Stimulated activated CD8-positive, alpha-beta memory T cell treated with anti-CD3 and anti-CD28 coated beads, Interleukin-15, amount 100 ng/mL, for 4 hours (primary cell): Measurements from ENCODE around the gene HNRNPU.

ENCODE experiments used
- DNase-seq, 2 donors: peaks; one replicate each; pipeline ENCODE4 v3.0.0-alpha.2; 2020; ENCODE audit warnings: low read depth in 2 of 2

The HNRNPU gene

DNA sequence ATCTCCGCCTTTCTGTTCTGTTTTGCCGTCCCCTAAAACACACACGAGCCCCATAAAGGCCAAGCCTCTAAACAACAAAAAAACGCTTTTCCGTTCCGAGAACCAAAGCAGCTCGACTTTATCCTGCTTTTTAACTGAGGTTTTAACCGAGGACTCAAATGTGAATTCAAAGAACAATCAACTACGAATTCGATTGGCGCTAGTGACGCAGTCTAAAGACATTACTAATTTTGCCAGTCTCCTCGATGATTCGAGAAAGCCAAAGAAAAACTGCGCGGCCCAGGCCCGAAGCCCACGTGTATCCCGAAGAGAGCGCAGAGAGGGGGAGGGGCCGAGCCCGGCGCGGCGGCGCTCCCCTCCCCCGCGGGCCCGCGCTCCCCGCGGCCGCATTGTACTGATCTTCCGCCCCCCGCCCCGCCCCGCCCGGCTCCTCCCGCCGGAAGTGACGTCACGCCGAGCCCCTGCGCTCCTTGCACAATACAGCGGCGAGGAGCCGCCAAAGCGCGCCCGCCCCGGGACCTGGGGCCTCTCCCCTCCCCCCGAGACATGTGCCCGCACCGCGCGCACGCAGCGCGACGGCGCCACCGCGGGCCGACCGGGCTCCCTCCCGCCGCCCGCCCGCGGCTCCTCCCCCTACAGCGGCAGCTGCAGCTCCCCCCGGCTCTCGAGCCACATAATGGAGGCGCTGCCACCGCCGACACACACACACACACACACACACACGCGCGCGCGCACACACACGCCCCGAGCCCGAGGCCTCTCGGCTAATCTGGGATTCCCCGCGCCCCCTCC, 1.4 kb downstream of the HNRNPU start:
- DNase-seq: peak; percentile 95 to 96

DNA sequence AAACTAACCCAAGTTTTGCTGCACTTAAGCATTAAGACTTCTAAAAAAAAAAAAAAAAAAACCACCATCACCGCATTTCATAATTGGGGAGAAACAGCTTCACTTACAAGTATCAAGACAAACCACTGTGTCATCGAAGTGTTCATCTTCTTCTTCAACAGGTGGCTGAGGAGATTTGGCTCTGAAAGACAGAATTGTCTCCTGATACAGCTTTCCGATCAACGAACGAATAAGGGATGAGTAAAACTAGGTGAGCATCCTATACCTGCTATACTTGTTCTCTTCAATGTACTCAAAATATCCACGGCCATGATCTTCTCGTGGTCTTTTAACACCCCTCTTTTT, 2.0 kb downstream of the HNRNPU start:
- DNase-seq: no peak

DNA sequence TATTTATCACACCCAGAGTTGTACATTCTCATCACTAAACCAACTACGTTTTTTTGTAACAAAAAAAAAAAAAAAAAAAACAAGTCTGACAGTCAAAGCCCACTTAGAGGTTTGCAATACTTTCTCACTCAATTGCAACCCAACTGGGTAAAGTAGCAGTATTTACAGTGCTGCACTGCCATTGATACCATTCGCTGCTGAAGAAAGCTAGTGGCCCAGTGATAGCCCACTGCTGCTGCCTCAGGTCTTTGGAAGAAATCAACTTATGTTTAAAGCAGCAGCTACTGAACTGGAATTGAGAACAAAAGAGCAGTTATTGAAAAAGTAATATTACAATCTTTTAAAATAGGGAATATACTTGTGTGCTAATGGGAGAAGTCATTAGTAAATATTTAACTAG, 2.7 kb downstream of the HNRNPU start:
- DNase-seq: no peak

DNA sequence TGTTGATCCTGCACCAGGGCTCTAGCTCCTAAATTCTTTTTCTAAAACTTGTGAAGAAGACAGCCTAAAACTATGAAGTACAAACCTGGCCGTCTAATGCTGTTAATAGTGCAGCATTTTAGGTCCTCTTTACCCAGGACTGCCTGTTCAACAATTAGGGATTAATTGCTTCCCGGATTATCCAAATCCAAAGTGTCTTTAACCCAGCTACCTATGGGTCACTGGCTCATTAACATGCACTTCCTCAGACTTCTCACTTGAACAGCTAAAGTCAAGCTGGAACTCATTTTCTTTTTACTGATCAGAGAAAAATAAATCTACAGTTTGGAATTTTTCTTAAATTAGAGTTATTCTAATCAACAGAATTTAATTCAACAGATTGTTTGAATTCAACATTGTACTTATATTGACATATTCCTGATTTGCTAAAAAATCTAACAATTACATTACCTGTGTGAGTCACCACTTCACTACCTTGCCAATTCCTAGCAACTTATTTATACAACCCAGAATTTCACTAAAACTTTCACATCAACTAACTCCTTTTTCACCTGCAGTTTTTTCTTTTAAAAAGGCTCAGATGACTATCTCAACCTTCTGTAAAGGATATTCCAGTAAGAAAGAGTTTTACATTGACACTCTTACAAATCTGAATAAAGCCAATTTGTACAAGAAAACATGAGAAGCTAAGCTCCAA, 3.3 kb downstream of the HNRNPU start:
- DNase-seq: no peak

DNA sequence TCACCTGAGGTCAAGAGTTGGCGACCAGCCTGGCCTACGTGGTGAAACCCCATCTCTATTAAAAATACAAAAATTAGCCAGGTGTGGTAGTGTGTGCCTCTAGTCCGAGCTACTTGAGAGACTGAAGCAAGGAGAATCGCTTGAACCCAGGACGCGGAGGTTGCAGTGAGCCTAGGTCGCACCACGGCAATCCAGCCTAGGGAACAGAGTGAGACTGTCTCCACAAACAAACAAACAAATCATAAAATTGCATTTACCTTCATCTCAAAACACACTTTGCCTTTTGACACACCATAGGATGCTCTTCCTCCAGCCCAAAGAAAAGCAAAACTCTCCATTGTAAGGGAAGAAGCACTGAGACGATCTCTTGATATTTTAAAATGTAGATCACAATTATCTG, 4.3 kb downstream of the HNRNPU start:
- no peak for DNase-seq

DNA sequence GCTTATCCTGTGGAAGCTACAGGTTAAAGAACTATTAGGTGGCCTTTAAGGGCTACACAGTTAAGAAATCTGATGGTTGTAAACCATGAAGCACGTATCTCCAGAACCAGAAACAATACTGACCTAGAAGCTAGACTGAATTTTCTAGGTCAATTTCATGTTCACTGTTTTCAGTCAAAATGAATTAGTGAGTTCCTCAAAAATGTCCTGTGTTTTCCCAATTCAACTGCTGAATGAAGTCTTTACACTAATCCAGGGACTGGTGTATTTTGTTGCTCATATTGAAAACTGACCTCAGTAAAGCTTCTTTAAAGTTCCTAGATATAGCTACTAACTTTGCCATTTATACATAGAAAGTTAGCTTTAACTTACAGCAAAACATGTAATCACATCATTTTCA, 6.0 kb downstream of the HNRNPU start:
- DNase-seq: no peak

DNA sequence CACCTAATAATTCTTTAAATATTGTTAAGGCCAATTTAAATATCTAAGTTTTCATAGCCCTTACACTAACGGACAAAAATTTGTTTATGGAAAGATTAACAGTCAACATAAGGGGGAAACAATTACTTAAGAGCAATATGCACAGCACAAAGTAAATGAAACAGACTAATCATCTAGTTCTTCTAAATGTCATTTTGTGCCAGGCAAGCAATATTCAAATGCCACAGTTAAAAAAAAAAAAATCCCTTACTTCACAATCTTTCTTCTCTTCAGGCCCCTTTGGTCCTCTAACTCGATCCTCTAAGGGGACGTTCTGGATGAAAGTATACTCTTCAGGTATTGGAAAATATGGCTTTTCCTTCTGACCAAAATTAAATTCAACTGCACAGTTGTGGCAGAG, 6.6 kb downstream of the HNRNPU start:
- DNase-seq: no peak

DNA sequence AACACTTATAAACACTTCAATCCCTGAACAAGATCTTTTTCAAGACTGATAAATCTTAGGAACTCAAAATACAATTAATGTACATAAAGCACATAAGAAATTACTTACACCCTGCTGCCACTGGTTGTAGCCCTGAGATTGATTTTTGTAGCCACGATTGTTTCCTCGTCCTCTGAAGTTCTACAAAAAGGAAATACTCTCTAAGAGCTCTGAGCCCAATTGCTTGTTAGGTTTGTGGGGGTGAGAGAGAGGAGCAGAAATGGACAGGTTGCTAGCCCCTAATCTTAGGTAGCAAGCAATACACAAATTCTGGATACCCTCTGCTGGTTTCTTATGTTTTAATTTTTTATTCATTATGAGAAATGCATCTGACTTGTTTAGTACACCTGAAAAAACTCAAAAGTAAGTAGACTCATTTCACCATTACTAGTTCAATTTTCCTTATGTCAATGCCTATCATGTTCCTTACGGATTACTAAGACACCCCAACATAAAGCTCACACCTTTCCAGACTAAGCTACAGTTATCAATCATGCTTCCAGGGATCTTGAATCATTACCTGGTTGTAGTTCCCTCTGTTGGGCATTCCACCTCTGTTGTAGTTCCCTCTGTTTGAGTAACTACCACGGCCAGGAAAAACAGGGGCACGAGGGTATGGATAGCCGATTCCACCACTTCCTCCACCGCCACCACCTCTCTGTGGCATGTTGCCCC, 9.3 kb downstream of the HNRNPU start:
- DNase-seq: no peak

DNA sequence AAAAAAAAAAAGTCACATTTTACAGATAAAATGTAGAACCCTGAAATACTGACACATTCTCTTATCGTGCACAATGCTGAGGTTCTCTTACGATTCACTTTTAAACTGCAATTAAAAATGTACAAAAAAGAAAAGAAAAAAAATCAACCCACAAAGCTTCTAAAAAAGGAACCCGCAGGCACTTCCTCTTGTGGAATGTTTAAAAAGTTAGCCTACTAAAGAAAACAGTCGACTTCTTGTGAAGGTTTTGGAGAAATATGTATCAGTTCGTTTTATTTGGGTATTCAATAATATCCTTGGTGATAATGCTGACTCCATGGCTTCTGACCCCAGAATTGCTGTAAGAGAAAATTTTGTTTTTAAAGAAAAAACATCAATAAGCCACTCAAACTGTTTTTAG, 10.2 kb downstream of the HNRNPU start:
- no peak for DNase-seq

DNA sequence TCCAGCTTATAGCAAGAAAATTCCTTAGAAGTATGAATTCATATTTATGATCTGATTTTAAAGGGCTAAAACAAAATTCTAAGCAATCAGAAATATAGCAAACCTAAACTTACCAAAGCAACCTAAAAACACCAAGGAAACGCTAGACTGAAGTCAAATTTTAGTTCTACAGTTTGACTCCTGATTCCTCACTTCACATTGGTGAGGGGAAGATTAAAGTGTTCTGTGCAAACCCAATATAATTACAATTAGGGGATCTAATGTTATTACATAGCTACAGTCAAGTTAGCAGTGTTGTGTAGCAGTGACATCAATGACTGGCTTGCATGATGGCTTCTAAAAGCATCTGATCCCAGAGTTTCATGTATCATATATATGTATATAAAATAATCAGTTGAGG, 11.6 kb downstream of the HNRNPU start:
- DNase-seq: no peak

DNA sequence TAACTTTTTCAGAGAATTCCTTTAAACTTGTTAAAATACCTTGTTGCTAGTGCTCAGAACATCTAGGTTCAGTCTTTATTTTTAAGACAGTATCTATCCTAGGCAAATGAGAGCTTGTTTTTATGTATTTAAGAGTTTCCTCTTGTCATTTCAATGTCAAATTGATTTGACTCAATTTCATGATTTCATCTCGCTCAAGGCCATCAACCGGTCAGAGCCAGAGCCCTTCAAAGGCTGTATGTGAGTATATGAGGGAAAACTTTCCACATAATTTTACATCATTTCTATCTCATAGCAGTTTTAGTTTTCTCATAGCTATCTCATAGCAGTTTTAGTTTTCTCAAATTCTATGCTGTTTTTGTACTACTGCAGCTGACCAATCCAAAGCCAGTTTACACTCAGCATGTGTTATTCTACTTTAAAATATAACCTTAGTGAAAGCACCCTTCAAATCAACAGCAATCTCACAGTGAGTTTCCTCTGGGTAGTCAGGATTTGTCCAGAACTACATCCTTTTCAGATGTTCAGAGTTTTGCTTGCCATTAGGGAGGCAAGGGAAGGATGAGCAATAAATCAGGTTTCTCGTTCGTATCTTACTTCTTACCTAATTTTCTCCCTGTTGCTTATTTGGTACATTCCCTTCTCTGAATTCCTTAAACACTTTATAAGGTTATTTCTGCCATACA, 12.7 kb downstream of the HNRNPU start:
- DNase-seq: no peak

DNA sequence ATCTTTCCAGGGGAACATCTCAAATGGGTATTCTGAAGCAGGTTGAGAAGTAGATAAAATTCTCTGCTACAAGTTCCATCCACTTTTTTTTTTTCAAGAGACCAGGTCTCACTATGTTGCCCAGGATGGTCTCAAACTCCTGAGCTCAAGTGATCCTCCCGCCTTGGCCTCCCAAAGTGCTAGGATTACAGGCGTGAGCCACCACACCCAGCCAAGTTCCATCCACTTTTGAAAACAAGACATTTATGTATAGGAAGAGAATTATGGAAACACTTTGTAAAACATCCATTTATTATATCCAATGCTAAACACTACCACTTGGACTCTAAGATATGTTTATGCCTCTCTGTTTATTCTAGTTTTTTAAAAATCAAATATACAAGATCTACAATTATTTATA, 13.4 kb downstream of the HNRNPU start:
- DNase-seq: no peak

DNA sequence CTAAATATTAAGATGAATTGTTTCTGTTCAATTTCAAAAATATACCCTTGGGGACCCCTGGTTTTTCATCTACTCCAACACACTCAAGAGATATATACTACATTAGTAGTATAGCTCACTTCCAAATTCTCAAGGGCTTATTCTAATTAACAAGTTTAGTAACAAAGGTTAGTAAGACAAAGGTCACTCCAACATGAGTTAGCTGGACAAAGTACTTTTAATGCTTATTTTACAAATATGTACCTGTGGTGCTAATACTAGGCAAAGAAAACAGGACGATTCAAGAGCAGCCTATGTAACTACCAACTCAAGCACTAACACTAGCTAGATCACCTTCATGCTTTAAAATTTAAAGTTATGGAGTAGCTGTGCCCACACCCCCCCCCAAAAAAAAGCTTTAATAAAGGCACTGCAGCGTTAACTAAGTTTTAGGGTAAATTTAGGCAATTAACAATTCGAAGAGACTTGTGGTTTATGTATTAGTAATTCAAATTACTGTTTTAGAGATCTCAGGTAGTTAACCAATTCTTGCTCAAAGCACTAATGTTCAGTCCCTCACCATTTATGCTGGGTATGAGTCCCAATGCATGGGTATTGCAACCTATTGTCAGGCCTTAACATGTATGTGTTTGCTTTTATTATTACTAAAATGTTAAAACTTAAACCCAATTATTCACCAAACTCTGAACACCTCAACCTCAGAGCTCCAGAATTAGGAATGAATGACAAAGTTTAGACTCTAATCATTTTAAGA, 14.1 kb downstream of the HNRNPU start:
- DNase-seq: no peak

DNA sequence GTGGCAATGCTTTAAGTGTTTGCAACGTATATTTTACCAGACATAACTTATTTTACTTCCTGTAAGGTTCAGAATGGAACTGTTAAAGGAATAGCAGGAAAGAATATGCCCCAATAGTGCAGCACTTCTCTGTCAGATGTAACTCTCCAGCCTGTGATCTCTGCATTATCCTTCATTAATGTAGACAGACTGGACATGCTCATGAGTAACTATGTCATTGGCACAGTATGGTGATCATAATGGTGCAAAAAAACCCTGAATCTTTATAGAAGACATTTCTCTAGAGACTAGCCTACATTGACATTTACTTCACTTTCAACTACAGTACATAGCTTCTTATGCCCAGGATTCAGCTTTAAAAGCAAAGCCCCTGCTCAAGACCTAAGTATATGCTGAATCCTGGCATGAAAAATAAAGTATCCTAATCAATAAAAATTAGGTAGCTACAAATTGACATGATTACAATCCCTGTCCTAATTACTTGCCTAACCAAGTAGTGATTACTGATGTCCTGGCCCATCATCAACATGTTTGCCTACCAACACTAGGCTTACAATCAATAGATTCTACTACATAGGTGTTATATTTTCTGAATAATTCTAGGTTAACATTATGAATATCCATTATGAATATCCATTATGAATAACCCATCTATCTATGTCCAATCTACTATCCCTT, 15.0 kb downstream of the HNRNPU start:
- DNase-seq: no peak

DNA sequence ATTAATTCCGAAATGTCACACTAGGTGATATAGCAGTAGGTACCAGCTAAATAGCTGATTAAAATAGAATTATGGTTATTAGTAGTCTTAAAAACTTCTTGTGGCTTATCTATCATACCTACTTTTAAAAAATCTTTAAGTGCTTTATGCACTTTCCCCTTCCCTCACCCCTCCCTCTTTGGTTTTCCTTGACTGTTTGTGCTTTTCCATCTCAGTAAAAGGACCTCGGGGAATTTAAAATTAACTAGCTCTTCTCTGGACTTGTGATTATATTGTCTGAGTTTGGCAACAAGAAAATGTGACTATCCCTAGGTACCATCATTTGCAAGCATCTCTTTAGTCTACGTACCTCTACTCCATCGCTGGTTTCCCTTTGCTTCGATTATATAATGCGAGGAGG, 17.7 kb downstream of the HNRNPU start:
- DNase-seq: no peak

DNA sequence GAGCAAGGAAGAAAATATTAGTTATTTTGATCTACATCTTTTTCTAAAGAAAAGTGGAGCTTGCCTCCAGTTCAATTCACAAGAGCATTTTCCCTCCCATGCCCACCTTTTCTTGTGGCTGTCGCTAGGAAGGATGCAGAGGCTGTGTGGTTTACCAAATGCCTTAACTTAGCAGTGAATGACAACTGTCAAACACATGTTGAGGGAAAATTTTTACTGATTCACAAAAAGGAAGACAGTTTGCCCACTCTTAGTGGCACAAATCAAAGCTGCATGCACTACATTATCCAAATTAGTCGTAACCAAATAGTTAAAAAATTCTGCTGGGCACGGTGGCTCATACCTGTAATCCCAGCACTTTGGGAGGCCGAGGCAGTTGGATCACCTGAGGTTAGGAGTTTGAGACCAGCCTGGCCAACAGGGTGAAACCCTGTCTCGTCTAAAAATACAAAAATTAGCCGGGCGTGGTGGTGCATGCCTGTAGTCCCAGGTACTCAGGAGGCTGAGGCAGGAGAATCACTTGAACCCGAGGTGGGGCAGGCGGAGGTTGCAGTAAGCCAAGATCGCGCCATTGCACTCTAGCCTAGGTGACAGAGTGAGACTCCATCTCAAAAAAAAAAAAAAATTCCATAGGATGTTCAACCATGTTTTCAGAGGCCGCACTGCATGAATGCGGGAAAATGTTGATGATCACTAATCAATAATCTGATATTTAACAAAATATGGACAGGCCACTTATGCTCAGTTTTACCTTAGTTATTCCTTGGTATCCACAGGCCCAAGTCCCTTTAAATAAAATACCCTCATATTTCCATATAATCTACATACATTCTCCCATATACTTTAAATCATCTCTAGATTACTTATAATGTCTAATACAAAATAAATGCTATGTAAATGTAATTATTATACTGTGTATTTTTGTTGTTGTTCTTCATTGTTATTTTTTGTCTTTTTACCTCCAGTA, 19.9 kb downstream of the HNRNPU start:
- no peak for DNase-seq

DNA sequence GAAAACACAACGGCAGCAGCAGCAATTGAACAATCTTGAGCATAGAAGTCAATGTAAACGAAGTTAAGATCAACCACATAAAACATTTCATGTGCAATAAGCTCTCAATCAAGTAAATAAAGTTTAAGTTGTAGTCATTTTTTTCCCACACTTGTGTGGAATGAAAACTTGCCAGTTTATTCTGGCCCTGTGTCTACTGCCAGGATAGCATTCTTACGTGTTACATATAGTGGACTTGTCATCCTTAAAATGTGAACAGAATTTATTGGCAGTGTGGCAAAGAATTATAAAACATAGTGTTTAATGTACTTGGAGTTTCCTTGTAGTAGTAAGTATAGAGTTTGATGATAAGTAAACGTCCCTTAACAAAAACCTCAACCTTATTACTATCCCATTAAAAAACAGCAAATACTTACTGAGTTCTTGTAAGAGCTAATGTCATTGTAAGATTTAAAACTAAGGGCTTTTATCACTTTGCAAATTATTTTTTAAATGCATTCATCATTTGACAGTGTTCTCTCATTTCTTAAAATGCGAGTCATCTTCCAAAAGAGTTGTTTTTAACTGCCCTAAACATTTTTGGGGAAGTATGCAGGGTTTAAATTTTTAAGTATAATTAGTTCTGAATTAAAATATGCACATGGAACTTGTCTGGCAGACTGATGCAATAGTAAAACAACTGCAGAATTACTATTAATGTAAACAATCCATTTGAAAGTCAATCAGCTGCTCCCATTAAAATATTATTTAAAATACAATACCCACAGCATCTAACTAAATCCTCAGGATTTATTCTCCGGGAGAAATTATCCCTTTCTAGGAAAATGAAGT, 21.0 kb downstream of the HNRNPU start:
- DNase-seq: no peak

DNA sequence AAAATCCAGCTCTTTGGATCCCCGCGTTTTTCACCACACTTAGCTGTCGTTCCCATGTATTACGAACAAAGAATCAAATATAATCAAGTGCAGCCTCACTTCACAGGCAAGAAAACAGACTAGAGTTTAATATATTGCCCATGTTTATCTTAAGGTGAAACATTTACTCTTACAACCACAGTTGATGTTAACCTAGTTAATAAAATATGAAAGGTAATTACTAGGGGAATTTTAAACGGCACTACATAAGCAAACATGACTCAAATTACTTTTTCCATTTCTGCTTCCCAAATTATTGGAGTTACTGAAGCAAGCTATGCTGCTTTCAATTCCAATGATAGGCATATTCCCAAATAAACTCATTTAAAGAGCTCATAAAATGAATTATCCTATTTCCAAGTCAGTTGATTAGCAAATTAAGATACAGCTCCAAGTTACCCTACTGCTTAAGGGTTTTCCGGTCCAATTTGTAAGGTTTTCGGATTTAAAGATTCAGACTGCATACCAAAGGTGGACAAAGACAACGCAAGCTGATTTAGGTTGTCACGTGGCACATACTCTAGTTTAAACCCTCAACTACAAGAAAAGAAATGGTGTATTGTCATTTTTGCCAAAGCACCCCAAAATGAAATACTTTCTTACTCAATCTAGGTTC, 22.9 kb downstream of the HNRNPU start:
- no peak for DNase-seq
